ENCODE results near the gene C3orf33. TPM values are rescaled to one million over a fixed set of nuclear protein-coding genes. Genes with fewer than 3 reads are reported as not detected.

C3orf33 gene
- total RNA-seq, 4 donors from 2014 or later = 1.5 to 3.7 TPM; not detected in 2

DNA sequence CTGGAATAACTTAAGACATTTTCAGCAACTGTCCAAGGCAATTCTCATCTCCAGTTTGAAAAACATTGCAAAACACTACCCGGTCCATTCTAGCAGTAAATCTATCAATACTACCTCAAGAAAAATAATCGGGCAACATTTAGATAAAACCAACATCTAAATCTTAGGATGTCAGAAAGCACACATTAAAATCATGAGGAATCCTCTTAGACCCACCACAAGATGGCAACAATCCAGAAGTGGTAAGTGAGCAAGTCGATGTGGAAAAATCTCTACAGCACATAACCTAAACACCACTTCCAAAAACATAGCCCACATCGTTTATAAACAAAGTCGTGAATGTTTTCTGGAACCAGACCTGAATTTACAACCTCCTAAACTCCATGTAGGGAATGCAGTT, 66.9 kb downstream of the C3orf33 start:
- Histone ChIP-seq H3K27ac (peak overlapping the region in 3 of 4 donors; percentile 79 to 91 (median 90)), H3K4me3 (no peak overlapping the region), H3K4me1 (peaks cover 0 to 24% (median 17%) of the 10 kb centered on the region in 4 donors), H3K36me3 (no peaks in the 10 kb centered on the region), H3K9me3 (no peaks in the 10 kb centered on the region), H3K27me3 (peaks cover 13% of the 10 kb centered on the region)
- in situ Hi-C loops (cut with MboI; ENCODE audit: low pct_ligation_motif_present in 1 of 4, low pct_unique_long_range_greater_than_20kb in 1 of 4, low sequenced_read_pairs in 3 of 4) (no loop called here), intact Hi-C loops (cut with DNase I; ENCODE audit: low total_unique reads) (no loop called here)
- WGBS, 2 donors (ENCODE audit: low coverage in 1 of 2) = 29 to 37% methylated on average over 2 to 5 of the region's 5 CpGs
- DNase-seq = no peak
- TF ChIP-seq, protein P1, sequence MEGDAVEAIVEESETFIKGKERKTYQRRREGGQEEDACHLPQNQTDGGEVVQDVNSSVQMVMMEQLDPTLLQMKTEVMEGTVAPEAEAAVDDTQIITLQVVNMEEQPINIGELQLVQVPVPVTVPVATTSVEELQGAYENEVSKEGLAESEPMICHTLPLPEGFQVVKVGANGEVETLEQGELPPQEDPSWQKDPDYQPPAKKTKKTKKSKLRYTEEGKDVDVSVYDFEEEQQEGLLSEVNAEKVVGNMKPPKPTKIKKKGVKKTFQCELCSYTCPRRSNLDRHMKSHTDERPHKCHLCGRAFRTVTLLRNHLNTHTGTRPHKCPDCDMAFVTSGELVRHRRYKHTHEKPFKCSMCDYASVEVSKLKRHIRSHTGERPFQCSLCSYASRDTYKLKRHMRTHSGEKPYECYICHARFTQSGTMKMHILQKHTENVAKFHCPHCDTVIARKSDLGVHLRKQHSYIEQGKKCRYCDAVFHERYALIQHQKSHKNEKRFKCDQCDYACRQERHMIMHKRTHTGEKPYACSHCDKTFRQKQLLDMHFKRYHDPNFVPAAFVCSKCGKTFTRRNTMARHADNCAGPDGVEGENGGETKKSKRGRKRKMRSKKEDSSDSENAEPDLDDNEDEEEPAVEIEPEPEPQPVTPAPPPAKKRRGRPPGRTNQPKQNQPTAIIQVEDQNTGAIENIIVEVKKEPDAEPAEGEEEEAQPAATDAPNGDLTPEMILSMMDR (IDR thresholded peaks at IDR 0.05) = no peak
- TF ChIP-seq EP300 (IDR thresholded peaks at IDR 0.05; ENCODE audit: low read depth) (no peak), POLR2AphosphoS5 (IDR thresholded peaks at IDR 0.05) (no peak), POLR2A (IDR thresholded peaks at IDR 0.05) (no peak)

DNA sequence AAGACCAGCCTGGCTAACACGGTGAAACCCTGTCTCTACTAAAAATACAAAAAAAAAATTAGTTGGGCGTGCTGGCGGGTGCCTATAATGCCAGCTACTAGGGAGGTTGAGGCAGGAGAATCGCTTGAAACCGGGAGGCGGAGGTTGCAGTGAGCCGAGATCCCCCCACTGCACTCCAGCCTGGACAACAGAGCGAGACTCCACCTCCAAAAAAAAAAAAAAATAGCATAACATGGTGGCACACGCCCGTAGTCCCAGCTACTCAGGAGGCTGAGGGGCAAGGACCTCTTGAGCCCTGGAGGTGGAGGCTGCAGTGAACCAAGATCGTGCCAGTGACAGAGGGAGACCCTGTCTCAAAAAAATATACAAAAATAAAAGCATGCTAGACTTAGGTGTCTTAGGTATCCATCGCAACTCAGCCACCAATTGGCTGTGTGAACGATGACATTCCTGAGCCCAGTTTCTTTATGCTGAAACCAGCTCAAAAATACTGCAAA, 67.5 kb downstream of the C3orf33 start:
- Histone ChIP-seq H3K4me3 (peak overlapping the region in 3 of 4 donors; percentile 15 to 39 (median 23)), H3K9me3 (no peaks in the 10 kb centered on the region), H3K36me3 (no peaks in the 10 kb centered on the region), H3K4me1 (peaks cover 0 to 24% (median 15%) of the 10 kb centered on the region in 4 donors), H3K27me3 (peaks cover 7% of the 10 kb centered on the region), H3K27ac (peak overlapping the region; percentile 79 to 91 (median 89))
- TF ChIP-seq EP300 (IDR thresholded peaks at IDR 0.05; ENCODE audit: low read depth) (no peak), POLR2A (IDR thresholded peaks at IDR 0.05) (no peak), POLR2AphosphoS5 (IDR thresholded peaks at IDR 0.05) (no peak)
- TF ChIP-seq, protein P1 (IDR thresholded peaks at IDR 0.05) = no peak
- in situ Hi-C loops (cut with MboI; ENCODE audit: low pct_ligation_motif_present in 1 of 4, low pct_unique_long_range_greater_than_20kb in 1 of 4, low sequenced_read_pairs in 3 of 4) = no loop called here
- 66 to 67% methylated on average over 3 to 13 of the region's 13 CpGs for WGBS, 2 donors (ENCODE audit: low coverage in 1 of 2)
- DNase-seq = no peak
- intact Hi-C loops (cut with DNase I; ENCODE audit: low total_unique reads) = no loop called here

DNA sequence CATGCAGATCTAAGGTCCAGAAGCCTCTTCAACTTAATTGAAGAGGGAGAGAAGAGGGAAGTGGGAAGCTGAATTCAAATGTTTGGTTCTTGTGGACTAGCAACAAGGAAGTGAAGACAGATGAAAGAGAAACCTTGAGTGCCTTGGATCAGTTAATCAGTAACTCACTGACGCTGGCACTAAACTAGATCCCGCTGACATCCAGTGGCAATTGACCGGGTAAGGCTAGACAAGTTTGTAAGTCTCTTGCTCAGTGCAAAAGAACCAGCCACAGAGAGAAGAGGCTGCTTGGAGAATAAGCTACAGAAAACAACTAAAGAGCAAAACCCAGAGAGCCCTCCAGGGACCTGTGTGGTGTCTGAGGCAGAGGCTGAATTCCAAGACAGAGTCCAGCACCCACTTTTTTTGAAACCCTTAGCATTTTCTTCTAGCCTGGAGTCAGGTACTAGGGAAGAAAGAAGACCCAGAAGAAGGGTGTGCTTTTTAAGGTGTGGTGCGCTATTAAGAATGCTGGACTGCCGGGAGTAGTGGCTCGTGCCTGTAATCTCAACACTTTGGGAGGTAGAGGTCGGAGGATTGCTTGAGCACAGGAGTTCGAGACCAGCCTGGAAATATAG, 68.1 kb downstream of the C3orf33 start:
- peak overlapping the region; percentile 79 to 91 (median 89) for H3K27ac ChIP-seq
- DNase-seq = peak; percentile 76
- 38 to 47% methylated on average over 5 to 8 of the region's 8 CpGs for WGBS, 2 donors (ENCODE audit: low coverage in 1 of 2)
- intact Hi-C loops (cut with DNase I; ENCODE audit: low total_unique reads) = no loop called here
- H3K4me1 ChIP-seq = peaks cover 0 to 20% (median 9%) of the 10 kb centered on the region in 4 donors
- H3K4me3 ChIP-seq = peak overlapping the region in 3 of 4 donors; percentile 15 to 39 (median 23)
- H3K27me3 ChIP-seq = peaks cover under 1% of the 10 kb centered on the region
- in situ Hi-C loops (cut with MboI; ENCODE audit: low pct_ligation_motif_present in 1 of 4, low pct_unique_long_range_greater_than_20kb in 1 of 4, low sequenced_read_pairs in 3 of 4) = no loop called here
- H3K36me3 ChIP-seq = no peaks in the 10 kb centered on the region
- H3K9me3 ChIP-seq = no peaks in the 10 kb centered on the region
- TF ChIP-seq POLR2AphosphoS5 (IDR thresholded peaks at IDR 0.05) (peak; percentile 62 to 77 (median 75)), EP300 (IDR thresholded peaks at IDR 0.05; ENCODE audit: low read depth) (no peak), POLR2A (IDR thresholded peaks at IDR 0.05) (peak; percentile 81)
- TF ChIP-seq, protein P1 (IDR thresholded peaks at IDR 0.05) = peak in 1 of 5 experiments; percentile 7

DNA sequence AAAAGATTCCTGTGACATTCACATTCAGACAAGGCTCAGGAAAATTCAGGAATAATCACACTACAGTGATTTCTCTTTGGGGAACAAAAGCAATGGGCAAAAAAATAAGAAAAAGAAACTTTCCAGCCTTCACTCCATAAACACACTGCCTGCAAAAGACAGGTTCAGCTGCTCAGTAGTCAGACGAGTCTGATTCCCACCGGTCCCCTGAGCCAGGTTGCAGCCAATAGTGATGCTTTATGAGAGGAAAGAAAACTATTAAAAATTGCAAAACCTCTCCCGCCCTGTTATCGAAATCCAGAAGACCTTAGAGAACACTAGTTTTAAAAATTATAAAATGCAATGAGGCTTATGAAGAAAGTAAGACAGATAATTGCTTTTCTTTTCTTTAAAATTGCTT, 69.7 kb downstream of the C3orf33 start:
- no peak for DNase-seq
- H3K36me3 ChIP-seq = no peaks in the 10 kb centered on the region
- H3K4me3 ChIP-seq = peak overlapping the region in 2 of 4 donors; percentile 15 to 39
- no peak for TF ChIP-seq EP300 (IDR thresholded peaks at IDR 0.05; ENCODE audit: low read depth)
- no peak for TF ChIP-seq POLR2AphosphoS5 (IDR thresholded peaks at IDR 0.05)
- TF ChIP-seq, protein P1 (IDR thresholded peaks at IDR 0.05) = no peak
- TF ChIP-seq POLR2A (IDR thresholded peaks at IDR 0.05) = no peak
- peaks cover 0 to 15% (median 8%) of the 10 kb centered on the region in 4 donors for H3K4me1 ChIP-seq
- 51 to 60% methylated on average over 4 of the region's 4 CpGs for WGBS, 2 donors (ENCODE audit: low coverage in 1 of 2)
- H3K27me3 ChIP-seq = no peaks in the 10 kb centered on the region
- intact Hi-C loops (cut with DNase I; ENCODE audit: low total_unique reads) (no loop called here), in situ Hi-C loops (cut with MboI; ENCODE audit: low pct_ligation_motif_present in 1 of 4, low pct_unique_long_range_greater_than_20kb in 1 of 4, low sequenced_read_pairs in 3 of 4) (no loop called here)
- no peaks in the 10 kb centered on the region for H3K9me3 ChIP-seq
- peak overlapping the region in 3 of 4 donors; percentile 88 to 91 (median 90) for H3K27ac ChIP-seq
